T-helper 2 cell treated with Interferon-gamma antibody and Interleukin-4, amounts not matched to agents 5 μg/mL and 100 μg/mL, for 36 hours (primary cell): ENCODE results near the gene IRX2.

Source experiments
- DNase-seq: peaks from one replicate; pipeline ENCODE4 v3.0.0; 2021; ENCODE audit warnings: low spot score
- H3K27ac Mint-ChIP-seq: one replicate; pipeline ENCODE4 v1.8.0; 2021; ENCODE audit warnings: mild to moderate bottlenecking, mixed read lengths
- H3K27me3 Mint-ChIP-seq: one replicate; pipeline ENCODE4 v1.8.0; 2021; ENCODE audit warnings: low read depth, mixed read lengths
- H3K36me3 Mint-ChIP-seq: one replicate; pipeline ENCODE4 v1.8.0; 2021; ENCODE audit warnings: low read depth, mixed read lengths
- H3K4me1 Mint-ChIP-seq: one replicate; pipeline ENCODE4 v1.8.0; 2021; ENCODE audit warnings: low read depth, mixed read lengths
- H3K4me3 Mint-ChIP-seq: one replicate; pipeline ENCODE4 v1.8.0; 2022; ENCODE audit warnings: mild to moderate bottlenecking, moderate library complexity, mixed read lengths
- H3K9me3 Mint-ChIP-seq: one replicate; pipeline ENCODE4 v1.8.0; 2021; ENCODE audit warnings: mixed read lengths

Gene IRX2

DNA sequence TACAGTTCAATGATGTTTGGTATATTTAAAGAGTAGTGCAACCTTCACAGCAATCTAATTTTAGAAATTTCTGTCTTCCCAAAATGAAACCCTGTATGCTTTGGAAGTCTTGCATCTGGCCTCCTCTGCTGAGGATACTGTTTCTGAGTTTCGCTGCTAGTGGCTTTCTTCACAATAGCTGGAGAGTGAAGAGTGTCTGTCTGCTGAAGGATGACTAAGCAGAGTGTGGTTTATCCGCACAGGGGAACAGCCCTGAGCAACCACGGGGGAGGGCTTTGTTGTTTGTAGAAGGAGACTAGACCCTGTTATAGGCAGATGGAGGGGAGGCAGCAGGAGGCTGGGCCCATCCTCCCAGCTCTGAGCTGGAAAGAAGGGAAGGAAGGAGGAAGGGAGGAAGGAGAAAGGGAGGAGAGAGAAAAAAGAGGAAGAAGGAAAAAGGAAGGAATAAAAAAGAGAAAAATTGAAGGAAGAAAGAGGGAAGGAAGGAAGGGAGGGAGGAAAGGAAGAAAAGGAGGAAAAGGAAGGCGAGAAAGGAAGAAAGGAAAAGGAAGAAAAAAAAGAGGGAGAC is 10.5 kb upstream of the IRX2 start:
- Mint-ChIP-seq H3K27ac (no peak overlapping the region), H3K4me1 (no peaks in the 10 kb centered on the region), H3K4me3 (no peak overlapping the region), H3K9me3 (no peaks in the 10 kb centered on the region), H3K27me3 (peaks cover 15% of the 10 kb centered on the region), H3K36me3 (no peaks in the 10 kb centered on the region)
- DNase-seq = no peak

DNA sequence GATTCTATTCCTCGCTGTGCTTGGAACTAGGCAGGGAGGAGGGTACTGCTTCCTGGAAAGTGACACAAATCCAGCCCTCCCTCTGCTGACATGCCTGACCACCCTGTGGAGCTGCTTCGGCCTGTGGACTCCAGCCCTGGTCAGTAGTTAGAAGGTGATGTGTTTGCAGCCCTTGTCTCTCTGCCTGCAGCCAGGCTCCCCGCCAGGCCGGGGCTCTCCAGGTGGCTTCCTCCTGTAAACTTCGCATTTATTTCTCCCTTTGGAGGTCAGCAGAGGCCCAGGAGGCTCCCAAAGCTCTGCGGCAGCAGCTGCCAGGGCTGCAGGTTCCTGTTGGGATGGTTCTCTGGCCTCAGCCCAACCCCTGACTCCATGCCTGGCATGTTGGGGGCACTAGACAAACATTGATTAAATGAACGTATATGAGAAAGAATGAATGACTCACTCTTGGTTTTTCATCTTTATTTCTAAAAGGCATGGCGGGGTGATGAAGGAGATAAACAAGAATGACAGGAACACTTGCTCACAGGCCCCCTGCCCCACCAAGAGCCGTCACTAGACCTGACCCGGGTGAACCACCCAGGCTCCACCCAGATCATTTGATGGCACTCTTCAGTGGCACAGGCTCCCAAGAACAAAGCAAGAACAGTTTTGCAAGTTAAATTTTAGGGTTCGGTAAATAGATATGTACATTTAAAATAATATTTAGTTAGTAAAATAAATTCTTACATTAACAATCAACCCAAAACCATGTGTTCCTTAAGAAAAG is 8.4 kb upstream of the IRX2 start:
- H3K4me1 Mint-ChIP-seq = peaks cover 2% of the 10 kb centered on the region
- H3K4me3 Mint-ChIP-seq = no peak overlapping the region
- no peaks in the 10 kb centered on the region for H3K36me3 Mint-ChIP-seq
- no peak overlapping the region for H3K27ac Mint-ChIP-seq
- DNase-seq = no peak
- no peaks in the 10 kb centered on the region for H3K9me3 Mint-ChIP-seq
- H3K27me3 Mint-ChIP-seq = peaks cover 30% of the 10 kb centered on the region

DNA sequence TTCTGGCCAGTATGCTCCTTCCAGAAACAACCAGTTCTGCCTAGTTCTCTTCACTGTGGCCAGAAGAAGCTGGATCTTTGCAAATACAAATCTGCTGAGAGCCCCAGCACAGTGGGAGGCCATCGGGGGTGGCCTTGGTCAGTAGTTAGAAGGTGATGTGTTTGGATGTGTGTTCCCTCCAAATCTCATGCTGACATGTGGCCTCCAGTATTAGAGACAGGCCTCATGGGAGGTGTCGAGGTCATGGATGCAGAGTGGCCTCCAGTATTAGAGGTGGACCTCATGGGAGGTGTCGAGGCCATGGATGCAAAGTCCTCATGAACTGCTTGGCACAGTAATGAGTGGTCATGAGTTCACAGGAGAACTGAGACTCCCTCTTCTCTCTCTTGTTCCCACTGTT is 7.6 kb upstream of the IRX2 start:
- Mint-ChIP-seq H3K9me3 (no peaks in the 10 kb centered on the region), H3K27ac (no peak overlapping the region), H3K4me3 (no peak overlapping the region), H3K4me1 (peaks cover 2% of the 10 kb centered on the region), H3K27me3 (peaks cover 38% of the 10 kb centered on the region), H3K36me3 (no peaks in the 10 kb centered on the region)
- DNase-seq = no peak

DNA sequence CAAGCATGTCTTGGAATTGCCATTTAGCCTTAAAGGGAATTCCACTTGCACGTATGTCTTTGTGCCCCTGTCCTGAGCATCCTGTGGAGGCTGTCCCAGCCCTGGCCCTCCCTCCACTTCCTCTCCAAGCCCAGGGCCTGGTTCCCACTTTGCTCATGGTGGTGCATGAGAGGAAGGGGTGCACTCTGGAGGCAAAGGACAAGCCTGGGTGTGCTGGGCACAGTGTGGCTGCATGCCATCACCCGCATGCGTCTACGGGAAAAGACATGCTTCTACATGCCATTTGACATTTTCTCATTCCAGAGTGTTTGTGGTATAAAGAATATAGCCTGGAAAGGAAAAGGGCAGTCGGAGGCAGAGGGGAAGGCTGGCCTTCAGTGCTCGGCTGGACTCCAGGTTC is 7.2 kb upstream of the IRX2 start:
- Mint-ChIP-seq H3K4me3 (no peak overlapping the region), H3K27me3 (peaks cover 41% of the 10 kb centered on the region), H3K9me3 (no peaks in the 10 kb centered on the region), H3K4me1 (peaks cover 2% of the 10 kb centered on the region), H3K27ac (no peak overlapping the region), H3K36me3 (no peaks in the 10 kb centered on the region)
- DNase-seq = no peak

DNA sequence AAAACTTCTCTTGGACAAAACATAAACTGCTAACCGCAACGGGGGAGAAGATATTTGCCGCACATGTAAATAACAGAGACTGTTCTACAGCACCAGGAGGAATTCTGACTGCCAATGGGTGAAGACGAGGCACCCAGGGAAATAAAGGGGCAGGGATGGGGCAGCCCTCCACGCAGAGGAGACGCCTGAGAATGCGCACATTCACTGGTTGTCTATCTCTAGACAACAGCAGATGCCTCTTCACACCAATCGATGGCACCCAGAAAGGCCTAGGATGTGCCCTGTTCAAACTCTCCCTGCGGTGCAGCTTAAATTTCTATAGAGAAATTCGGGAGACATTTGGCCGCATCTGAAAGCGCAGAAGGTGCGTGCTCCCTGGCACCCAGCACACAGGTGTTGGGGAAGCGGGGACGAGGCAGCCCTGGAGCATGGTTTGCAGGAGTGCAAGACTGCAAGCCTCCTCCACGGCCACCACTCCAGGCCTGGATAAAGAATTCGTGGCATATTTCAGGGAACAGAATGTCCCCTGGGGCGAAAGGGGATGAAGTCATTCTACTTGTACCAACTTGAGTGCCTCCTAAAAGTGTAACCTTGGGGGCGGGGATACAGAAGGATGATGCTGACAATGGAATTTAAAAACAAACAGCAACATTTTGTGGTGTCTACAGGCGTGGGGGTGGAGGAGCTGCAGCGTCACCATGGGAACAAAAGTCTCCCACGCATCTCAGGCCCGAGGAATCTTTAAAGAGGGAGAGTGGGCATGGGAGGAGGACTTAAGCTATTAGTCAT is 6.3 kb upstream of the IRX2 start:
- no peak for DNase-seq
- Mint-ChIP-seq H3K27me3 (peaks cover 50% of the 10 kb centered on the region), H3K36me3 (no peaks in the 10 kb centered on the region), H3K27ac (no peak overlapping the region), H3K4me3 (no peak overlapping the region), H3K4me1 (peaks cover 2% of the 10 kb centered on the region), H3K9me3 (no peaks in the 10 kb centered on the region)

DNA sequence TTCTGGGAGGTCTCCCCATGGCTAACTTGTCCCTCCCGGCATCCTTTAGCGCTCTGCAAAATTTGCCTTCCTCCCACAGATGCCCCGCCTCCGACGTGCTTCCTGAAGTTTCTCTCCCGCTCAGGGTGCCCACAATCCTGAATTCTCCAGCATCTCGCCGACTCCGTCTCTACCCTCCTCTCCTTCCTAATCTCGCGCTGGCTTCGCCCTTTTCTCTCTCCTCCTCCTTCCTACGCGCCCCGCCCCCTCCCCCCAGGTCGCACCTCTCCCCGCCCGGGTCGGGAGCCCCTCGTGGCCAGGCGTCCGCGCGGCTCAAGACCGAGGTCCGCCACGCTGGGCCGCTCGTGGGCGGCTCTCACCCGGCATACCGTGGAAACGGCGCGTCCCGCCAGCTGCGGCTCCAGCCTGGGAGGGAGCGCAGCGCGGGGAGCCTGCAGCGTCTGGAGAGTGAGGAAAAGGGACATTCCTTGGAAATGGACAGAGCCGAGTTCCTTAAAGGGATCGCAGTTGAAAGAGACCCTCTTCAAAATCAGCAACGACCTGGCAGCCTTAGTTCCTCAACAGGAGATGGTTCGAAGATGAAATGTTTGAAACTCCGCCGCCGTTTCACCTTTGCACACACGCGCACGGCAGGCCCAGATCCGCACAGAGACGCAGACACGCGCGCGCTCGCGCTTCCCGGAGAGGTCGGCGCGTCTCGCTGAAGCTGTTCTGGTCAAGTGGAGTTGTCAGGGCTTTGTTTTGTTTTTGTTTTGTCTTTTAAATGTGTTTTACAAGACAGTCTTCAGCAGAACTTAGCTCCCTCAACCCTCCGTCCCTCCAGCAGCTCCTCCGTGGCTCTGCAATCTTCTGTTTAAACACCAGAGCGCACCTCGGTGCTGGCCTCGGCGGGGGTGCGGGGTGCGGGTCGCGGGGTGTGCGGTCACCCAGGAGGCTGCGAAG is 5.0 kb upstream of the IRX2 start:
- no peak for DNase-seq
- Mint-ChIP-seq H3K9me3 (no peaks in the 10 kb centered on the region), H3K36me3 (no peaks in the 10 kb centered on the region), H3K4me1 (peaks cover 2% of the 10 kb centered on the region), H3K27me3 (peaks cover 55% of the 10 kb centered on the region), H3K27ac (peak overlapping the region; percentile 55), H3K4me3 (peak overlapping the region; percentile 9)

DNA sequence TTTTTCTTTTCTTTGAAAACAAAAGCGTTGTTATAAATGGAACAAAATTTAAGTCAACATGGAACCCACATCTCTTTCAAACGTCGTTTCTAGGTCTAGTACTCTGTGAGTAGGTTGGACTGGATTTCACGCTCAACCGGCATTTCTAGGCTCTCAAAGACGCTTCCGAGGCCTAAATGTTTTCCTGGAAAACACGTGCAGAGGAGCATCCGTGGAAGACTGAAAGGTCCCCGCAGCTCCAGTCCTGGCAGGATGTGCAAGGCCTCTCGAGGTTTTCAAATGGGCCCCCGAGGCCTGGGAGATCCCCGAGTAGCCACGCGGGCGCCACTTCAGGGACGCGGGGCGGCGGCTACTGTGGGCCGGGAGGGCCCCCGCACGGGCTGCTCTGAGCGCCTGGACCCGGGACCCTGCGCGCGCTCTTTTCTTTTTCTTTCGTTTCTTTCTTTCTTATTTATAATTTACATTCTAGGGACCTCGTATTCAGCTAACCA is 4.2 kb upstream of the IRX2 start:
- Mint-ChIP-seq H3K4me3 (no peak overlapping the region), H3K27me3 (peaks cover 52% of the 10 kb centered on the region), H3K4me1 (peaks cover 2% of the 10 kb centered on the region), H3K36me3 (no peaks in the 10 kb centered on the region), H3K27ac (peak overlapping the region; percentile 39), H3K9me3 (no peaks in the 10 kb centered on the region)
- no peak for DNase-seq

DNA sequence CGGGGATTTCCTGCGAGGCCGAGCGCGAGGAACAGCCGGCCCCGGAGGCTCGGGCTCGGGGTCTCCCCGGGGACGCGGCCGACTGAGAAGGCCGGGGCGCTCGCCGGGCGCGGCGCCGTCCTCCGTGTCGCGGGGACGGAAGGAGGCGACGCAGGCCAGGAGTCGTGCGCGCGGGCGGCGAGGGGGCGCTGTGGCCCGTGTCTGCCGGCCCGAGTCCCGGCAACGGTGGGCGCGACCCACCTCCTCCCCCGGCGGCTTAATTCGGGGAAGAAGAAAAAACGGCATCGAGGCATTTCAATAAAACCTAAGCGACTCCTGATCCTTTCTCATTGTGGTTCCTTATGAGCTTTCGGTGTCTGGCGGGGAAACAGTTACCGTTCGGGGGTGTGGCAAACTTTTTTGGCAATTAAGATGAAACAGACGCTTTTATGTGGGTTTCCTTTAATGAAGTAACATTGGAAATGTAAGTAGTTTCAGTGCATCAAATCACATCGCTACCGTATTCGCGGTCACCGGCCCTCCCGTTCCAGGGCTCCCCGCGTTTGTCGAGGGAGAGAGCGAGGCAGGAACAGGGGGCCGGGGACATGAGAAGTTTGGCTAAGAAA is 3.7 kb upstream of the IRX2 start:
- Mint-ChIP-seq H3K4me1 (peaks cover 2% of the 10 kb centered on the region), H3K27ac (no peak overlapping the region), H3K9me3 (no peaks in the 10 kb centered on the region), H3K4me3 (no peak overlapping the region), H3K27me3 (peaks cover 52% of the 10 kb centered on the region), H3K36me3 (no peaks in the 10 kb centered on the region)
- DNase-seq = no peak

DNA sequence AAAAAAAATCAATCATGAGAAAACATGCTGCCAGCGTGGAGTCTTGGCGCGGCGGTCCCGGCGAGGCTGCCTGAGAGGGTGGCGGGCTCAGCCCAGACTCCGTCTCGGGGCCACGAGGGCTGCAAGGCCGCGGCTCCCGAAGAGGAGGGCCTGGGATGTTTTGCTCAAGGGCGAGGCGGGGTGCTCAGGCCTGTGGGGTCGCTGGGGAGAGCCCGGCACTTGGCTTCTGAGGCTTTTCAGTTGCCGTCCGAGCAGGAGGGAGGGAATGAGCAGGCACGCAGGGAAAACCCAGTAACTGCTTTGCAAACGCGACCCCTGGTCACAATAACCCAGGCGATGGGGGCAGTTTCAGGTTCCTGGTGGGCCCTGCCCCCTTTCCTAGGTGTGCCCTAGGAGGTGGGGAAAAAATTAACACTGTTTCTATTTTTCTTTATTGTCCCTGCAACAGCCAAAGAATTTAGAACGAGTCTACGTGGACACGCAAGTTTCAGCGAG is 3.2 kb upstream of the IRX2 start:
- no peak overlapping the region for H3K4me3 Mint-ChIP-seq

DNA sequence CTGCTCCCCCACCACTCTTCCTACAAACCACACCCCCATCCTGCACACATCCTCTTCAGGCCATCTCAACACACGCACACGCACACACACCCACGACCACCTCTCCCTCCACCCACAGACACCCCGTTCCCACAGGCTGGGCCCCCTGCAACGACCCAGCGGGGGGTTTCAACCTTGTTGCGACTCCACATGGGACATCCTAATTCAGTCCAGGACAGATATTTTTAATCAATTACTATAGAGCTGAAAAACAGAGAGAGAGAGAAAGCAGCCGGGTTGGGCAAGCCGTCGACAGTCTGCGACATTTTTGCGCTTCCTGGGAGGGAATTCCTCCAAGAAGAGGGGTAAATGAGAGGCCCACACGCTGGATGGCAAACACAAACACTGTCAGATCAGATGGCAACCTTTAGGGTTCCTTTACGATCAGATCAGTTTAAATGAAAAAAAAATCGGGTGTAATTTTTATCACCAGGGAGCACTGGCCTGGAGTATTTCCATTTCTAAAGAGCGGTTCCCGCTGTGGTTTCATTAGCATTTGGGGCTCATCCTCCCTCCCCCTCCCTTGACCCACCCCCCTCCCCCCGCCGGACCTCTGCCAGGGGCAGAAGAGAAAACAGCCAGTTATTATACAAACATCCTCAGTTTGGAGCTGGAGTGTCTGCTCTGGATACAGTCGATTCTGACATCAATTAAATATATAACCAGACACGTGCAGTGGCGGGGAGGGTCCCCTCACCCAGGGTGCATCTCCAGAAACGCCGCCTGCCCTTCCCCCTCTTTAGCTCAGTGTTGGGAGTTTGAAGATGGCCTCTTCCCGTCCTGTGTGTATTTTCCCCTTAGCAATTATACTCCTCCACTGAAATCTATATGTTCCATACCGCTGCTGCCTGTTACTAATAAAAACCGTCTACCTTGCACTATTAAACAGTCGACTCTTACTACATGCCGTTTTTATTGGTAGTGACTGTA is 2.3 kb upstream of the IRX2 start:
- Mint-ChIP-seq H3K36me3 (no peaks in the 10 kb centered on the region), H3K4me3 (peak overlapping the region; percentile 1), H3K9me3 (no peaks in the 10 kb centered on the region), H3K27me3 (peaks cover 62% of the 10 kb centered on the region), H3K4me1 (peaks cover 2% of the 10 kb centered on the region), H3K27ac (peak overlapping the region; percentile 66)
- DNase-seq = no peak

More for the DNA sequence above, 3.2 kb upstream of the IRX2 start:
- H3K27ac Mint-ChIP-seq = no peak overlapping the region
- H3K27me3 Mint-ChIP-seq = peaks cover 57% of the 10 kb centered on the region
- no peaks in the 10 kb centered on the region for H3K36me3 Mint-ChIP-seq
- H3K9me3 Mint-ChIP-seq = no peaks in the 10 kb centered on the region
- no peak for DNase-seq
- H3K4me1 Mint-ChIP-seq = peaks cover 2% of the 10 kb centered on the region

DNA sequence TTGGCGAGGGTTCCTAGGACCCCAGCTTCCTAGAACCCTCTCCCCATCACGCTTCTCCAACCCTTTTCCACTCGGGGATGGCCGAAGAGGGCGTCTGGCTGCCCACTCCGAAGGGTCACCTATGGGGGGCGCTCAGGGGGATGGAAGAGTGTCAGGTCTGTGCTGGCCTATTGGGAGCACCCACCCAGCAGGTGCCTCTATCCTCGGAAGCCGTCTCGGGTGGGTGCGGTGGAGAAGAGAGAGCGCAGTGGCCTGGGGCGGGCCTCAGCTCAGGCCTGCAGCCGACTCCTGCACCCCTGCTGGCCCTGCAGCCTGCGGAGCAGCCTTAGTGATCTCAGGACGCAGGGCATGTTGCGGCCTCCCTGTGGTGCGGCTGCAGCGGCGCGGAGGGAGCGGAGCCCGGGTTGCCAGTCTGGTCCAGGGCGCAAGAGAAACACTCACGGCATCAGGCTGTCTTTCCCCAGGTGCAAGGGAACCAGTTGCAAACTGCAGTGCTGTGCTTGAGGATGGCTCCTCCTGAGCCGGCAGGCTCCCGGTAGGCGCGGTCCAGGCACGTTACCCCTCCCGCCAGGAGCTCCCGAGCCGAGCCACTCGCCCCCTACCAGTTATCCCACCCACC is 1.5 kb upstream of the IRX2 start:
- H3K27ac Mint-ChIP-seq = peak overlapping the region; percentile 65
- peaks cover 2% of the 10 kb centered on the region for H3K4me1 Mint-ChIP-seq
- peaks cover 60% of the 10 kb centered on the region for H3K27me3 Mint-ChIP-seq
- no peaks in the 10 kb centered on the region for H3K36me3 Mint-ChIP-seq
- no peaks in the 10 kb centered on the region for H3K9me3 Mint-ChIP-seq
- DNase-seq = no peak
- no peak overlapping the region for H3K4me3 Mint-ChIP-seq
